Eye (tissue), 1 donor: Measurements from ENCODE around the gene HABP2.

ENCODE experiments used
- DNase-seq: peaks from one replicate; pipeline ENCODE4 v3.0.0-alpha.2; 2015

The HABP2 gene

DNA sequence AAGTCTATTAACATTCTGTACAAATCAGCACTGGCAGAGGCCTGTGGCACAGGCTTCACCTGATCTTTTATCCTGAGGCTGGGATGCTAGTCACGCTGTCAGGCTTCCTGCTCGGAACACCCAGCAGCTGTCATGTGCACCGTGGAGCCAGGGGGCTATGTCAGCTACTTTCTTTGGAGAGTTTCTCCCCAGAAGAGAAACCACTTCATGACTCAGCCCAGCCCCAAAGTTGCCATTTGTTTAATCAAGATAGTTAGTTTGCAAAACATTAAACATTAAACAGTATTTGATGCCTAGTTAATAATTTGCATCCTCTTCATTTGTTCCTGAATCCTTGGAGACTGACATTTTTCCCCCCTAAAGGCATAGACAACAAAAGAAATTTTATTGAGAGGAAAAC lies at the start of gene HABP2:
Gene HABP2 (plus strand): TSS at position 353 of the 400 bp plus-strand sequence. CDS start 69 bp downstream, outside the sequence.
- no peak for DNase-seq

DNA sequence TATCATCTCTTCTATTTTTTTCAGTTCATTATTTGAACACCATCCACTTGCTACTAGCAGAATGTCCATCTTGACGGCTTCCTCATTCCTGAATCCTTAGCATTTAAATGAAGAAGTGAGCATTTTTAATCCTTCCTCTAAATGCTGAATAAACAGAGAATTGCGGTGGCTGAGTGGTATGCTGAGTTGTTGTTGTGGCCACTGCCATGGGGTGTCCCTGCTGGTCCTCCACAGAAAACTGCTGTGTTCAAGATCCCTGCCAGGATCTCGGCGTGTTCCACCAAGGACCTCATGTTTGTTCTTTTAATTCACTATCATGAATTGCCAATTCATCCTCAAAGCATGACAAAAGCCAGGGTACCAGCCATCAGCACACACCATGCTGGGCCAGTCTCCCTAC lies 48.9 kb upstream of the HABP2 start:
- DNase-seq, result no peak

GRCh38 chr10:113504423-113504822 lies 48.4 kb upstream of the HABP2 start:
- no peak for DNase-seq

DNA sequence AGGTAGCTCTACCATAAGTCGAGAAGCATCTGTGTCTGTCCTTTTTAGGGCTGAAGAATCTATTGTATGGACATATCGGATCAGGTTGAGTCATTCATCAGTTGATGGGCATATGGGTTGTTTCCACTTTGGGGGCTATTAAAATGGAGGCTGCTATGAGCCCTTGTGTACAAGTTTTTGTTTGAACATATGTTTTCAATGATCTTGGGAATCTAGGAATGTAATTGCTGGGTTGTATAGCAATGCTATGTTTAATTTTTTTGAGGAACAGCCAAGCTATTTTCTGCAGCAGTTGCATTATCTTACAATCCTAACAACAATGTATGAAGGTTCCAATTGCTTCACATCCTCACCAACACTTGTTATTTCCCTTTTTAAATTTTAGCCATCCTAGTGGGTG lies 46.4 kb upstream of the HABP2 start:
- DNase-seq, result no peak

DNA sequence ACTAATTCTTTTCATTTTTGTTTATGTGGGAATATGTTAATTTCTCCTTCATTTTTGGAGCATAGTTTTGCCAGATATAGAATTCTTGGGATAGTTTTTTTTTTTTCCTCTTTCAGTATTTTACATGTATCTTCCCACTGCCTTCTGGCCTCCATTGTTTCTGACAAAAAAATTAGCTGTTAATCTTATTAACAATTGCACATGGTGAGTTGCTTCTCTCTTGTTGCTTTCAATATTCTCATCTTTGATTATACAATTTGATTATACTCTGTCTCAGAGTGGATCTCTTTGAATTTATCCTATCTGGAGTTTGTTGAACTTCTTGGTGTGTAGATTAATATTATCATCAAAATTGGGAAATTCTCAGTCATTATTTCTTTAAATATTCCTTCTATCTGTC lies 41.4 kb upstream of the HABP2 start:
- no peak for DNase-seq

GRCh38 chr10:113515161-113515560 lies 37.7 kb upstream of the HABP2 start:
- DNase-seq, result no peak

DNA sequence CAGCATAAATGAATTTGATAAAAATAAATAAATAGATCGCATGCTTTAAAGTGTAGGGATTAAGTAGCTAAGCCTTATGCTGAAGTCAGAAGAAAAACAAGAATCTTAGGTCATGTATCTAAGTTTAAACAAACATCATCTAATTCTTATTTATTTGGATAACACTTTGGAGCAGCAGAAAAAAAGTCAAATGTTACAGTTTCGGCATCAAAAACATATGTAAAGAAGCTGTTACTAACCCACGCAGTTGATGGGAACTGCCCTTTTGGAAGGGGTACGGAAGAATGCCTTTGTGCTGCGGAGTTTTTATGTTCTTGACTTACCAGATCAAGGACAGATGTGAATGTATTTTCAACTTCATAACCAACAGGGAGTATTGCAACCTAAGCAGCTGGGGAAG lies 37.3 kb upstream of the HABP2 start:
- DNase-seq, result peak; percentile 66

- DNase-seq, result no peak
Measured at GRCh38 chr10:113516061-113516460, 36.8 kb upstream of the HABP2 start.

GRCh38 chr10:113517165-113517900 lies 35.5 kb upstream of the HABP2 start:
- no peak for DNase-seq

- no peak for DNase-seq
Measured at GRCh38 chr10:113517901-113518260, 35.0 kb upstream of the HABP2 start.

DNA sequence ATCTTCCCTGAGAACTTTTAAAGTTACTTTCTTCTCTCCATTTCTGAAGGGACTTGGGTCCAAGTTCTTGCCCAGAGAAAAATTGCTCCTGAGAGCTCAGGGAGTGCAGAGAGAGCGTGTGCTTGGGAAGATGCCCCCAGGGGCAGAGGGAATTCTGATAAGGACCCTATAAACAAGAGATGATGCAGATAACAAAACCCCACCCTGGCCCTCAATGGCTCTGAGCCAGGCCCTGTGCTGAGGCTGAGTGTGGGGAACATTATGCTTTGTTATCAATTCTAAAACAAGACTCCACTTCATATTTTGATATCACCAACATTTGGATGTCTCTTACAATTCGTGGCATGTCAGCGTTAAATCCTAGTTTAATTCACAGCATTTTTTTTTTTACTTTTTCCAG lies 34.4 kb upstream of the HABP2 start:
- DNase-seq, result no peak

- DNase-seq, result no peak
Measured at GRCh38 chr10:113518816-113519591, 33.8 kb upstream of the HABP2 start.

GRCh38 chr10:113519681-113520115 lies 33.2 kb upstream of the HABP2 start:
- no peak for DNase-seq

GRCh38 chr10:113520261-113520660 lies 32.6 kb upstream of the HABP2 start:
- no peak for DNase-seq

- DNase-seq, result peak; percentile 90
Measured at GRCh38 chr10:113520690-113521474, 32.0 kb upstream of the HABP2 start.

- no peak for DNase-seq
Measured at GRCh38 chr10:113521475-113521795, 31.4 kb upstream of the HABP2 start.

DNA sequence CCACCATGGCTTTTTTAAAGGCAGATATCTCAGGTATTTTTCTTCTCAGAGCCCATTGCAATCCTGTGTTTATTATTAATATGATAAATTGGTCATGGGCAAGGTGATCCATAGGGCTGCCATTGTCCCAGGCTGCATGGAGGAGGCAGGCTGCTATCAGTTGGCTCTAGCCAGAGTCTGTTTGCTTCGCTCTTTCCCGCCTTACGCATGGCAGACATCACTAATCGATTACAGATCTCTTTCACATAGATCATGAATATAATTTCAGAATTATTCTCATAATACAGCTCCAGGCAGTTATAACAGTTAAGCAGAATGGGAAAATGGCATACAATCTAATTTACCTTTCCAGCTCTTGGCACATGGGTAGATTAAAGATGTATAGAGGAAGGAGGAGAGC lies 30.4 kb upstream of the HABP2 start:
- DNase-seq, result no peak

- DNase-seq, result no peak
Measured at GRCh38 chr10:113523071-113523470, 29.8 kb upstream of the HABP2 start.

DNA sequence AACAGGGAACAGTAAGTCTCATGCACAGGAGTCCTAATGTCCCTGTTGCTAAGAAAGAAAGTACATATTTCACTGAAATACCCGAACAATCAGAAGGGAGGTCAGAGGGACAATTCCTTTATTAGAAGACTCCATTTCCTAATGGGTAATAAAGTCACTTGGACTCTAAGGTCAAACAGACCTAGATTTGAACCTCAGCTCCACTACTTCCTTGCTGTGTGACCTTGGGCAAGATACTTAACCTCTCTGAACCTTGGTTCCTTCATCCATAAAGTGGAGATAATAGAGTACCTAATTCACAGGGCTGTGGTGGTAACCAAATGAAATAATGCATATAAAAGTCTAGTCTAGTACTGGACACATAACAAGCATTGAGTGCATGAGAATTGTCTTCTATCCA lies 29.2 kb upstream of the HABP2 start:
- no peak for DNase-seq

GRCh38 chr10:113524120-113524519 lies 28.7 kb upstream of the HABP2 start:
- no peak for DNase-seq

GRCh38 chr10:113524539-113525490 lies 28.0 kb upstream of the HABP2 start:
- no peak for DNase-seq

- DNase-seq, result no peak
Measured at GRCh38 chr10:113525713-113526112, 27.1 kb upstream of the HABP2 start.
